ENCODE measurements around the gene PDGFA.

- TF ChIP-seq CTCF (IDR thresholded peaks at IDR 0.05) (no peak), POLR2A (IDR thresholded peaks at IDR 0.05) (no peak)
Observed at GRCh38 chr7:467393-467828, 52.2 kb downstream of the PDGFA start.
